ENCODE results near the gene ADIPOR2. TPM values are rescaled to one million over a fixed set of nuclear protein-coding genes. Genes with fewer than 3 reads are reported as not detected.
"Not testable (repeated sequence)": the region's sequence is repeated elsewhere in the genome, so short reads cannot be mapped to it uniquely, and the experiment has no call there.

ADIPOR2 gene
- total RNA-seq, 1 donor from 2014 or later: 43.0 TPM

DNA sequence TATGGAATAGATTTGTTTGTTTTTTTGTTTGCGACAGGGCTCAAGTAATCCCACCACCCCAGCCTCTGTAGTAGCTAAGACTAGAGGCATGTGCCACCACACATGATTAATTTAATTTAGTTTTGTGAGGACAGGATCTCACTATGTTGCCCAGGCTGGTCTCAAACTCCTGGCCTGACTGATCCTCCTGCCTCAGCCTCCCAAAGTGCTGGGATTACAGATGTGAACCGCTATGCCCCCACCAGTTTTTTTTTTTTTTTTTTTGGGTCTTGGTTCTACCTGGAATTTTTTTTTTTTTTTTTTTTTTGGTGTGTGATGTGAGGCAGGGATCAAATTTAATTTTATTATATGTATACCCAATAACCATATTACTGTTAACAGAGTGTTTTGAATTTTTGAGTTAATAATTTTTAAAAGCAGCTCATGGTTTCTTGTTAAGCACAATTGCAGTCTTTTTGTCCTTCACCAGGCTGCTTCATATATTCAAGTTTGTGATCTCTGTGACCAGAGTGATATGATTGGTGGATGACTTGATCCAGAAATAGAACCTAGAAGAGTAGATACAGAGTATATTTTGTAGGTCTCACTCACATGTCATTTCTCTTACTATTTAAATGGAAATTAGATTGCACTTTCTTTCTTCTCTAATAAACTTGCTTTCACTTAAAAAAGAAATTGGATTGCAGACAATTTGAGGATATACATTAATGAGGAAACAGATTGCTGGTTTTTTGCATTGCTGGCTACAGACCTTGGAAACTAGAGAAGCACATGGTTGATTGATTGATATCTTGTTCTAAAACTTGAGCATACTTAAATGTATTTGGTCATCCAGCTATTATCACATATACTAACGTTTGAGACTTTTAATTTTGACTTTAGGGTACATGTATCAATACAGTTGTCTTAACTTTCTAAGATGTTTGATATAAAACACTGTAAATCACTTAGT, 13.2 kb downstream of the ADIPOR2 start:
- Mint-ChIP-seq H3K27ac (no peak overlapping the region), H3K4me1 (peaks cover 45% of the 10 kb centered on the region)
- ATAC-seq (ENCODE audit: low read depth): no peak

DNA sequence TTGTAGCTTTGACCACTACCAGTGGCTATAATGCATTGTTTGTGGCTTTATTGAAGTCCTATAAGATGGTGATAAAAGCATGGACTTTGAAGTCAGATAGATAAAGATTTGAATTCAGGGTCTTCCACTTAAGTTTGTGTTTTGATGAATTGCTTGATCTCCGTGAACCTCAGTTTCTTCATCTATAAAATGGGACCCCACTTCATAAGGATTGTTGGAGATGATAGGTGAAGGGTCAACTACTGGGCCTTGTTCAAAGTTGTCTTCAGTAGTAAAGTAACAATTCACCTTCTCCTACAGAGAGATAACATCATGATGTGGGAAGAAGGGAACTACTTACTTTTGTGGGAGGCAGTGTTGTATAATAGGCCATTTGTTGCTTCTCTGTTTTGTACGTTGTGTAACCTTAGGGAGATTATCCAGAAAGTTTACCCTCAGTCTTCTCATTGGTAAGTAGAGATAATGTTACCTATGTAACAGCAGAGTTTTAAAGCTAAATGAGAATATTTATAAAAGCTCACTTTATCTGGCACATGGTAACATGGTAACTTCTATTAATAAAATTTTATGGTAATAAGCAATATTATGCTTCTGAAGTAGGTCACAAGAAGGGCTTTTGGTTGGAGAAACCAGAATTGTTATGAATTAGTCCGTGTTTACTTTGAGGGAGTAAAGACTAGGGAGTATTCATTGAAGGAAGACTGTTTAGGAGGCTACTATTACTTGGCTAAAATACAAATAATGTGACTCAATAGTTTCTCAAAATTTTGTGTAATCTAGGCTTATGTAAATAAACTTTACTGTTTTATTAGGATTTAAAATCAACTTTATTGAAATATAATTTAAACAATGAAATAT, 15.1 kb downstream of the ADIPOR2 start:
- no peaks in the 10 kb centered on the region for H3K9me3 Mint-ChIP-seq
- H3K4me1 Mint-ChIP-seq: peaks cover 52% of the 10 kb centered on the region
- TF ChIP-seq, protein P1, sequence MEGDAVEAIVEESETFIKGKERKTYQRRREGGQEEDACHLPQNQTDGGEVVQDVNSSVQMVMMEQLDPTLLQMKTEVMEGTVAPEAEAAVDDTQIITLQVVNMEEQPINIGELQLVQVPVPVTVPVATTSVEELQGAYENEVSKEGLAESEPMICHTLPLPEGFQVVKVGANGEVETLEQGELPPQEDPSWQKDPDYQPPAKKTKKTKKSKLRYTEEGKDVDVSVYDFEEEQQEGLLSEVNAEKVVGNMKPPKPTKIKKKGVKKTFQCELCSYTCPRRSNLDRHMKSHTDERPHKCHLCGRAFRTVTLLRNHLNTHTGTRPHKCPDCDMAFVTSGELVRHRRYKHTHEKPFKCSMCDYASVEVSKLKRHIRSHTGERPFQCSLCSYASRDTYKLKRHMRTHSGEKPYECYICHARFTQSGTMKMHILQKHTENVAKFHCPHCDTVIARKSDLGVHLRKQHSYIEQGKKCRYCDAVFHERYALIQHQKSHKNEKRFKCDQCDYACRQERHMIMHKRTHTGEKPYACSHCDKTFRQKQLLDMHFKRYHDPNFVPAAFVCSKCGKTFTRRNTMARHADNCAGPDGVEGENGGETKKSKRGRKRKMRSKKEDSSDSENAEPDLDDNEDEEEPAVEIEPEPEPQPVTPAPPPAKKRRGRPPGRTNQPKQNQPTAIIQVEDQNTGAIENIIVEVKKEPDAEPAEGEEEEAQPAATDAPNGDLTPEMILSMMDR (IDR thresholded peaks at IDR 0.05): no peak
- peaks cover 6% of the 10 kb centered on the region for H3K36me3 Mint-ChIP-seq (ENCODE audit: low read depth)
- POLR2A ChIA-PET: no interaction called here
- DNase-seq (no peak), ATAC-seq (ENCODE audit: low read depth) (no peak)
- no peaks in the 10 kb centered on the region for H3K27me3 Mint-ChIP-seq
- H3K27ac Mint-ChIP-seq: no peak overlapping the region
- H3K4me3 Mint-ChIP-seq: no peak overlapping the region
- CTCF ChIA-PET: no interaction called here
- intact Hi-C loops (cut with micrococcal nuclease): loop anchor here (5.0 kb wide), 1 partner anchor 36 kb away; no protein-coding TSS in a partner anchor

More for the DNA sequence above, 13.2 kb downstream of the ADIPOR2 start:
- intact Hi-C loops (cut with micrococcal nuclease): no loop called here
- Mint-ChIP-seq H3K9me3 (no peaks in the 10 kb centered on the region), H3K36me3 (ENCODE audit: low read depth) (peaks cover 6% of the 10 kb centered on the region), H3K27me3 (no peaks in the 10 kb centered on the region), H3K4me3 (no peak overlapping the region)
- no peak for DNase-seq
- CTCF ChIA-PET: no interaction called here
- TF ChIP-seq, protein P1 (IDR thresholded peaks at IDR 0.05): no peak
- POLR2A ChIA-PET: no interaction called here

DNA sequence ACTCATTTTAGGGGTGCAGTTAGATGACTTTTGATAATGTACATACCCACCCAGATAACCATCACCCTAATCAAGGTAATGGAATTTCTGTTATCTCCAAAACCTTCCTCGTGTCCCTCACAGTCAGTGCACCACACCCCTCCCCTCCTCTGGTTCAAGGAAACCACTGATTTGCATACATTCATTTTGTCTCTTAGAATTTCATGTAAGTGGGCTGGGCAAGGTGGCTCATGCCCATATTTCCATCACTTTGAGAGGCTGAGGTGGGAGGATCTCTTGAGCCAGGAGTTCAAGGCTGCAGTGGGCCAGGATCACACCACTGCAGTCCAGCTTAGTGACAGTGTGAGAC, 15.7 kb downstream of the ADIPOR2 start:
- POLR2A ChIA-PET: no interaction called here
- DNase-seq (no peak), ATAC-seq (ENCODE audit: low read depth) (no peak)
- H3K9me3 Mint-ChIP-seq: no peaks in the 10 kb centered on the region
- no peak overlapping the region for H3K4me3 Mint-ChIP-seq
- peaks cover 58% of the 10 kb centered on the region for H3K4me1 Mint-ChIP-seq
- H3K27ac Mint-ChIP-seq: no peak overlapping the region
- peaks cover 6% of the 10 kb centered on the region for H3K36me3 Mint-ChIP-seq (ENCODE audit: low read depth)
- intact Hi-C loops (cut with micrococcal nuclease): loop anchor here (5.0 kb wide), 1 partner anchor 36 kb away; no protein-coding TSS in a partner anchor
- CTCF ChIA-PET: no interaction called here
- H3K27me3 Mint-ChIP-seq: no peaks in the 10 kb centered on the region
- TF ChIP-seq, protein P1 (IDR thresholded peaks at IDR 0.05): no peak

DNA sequence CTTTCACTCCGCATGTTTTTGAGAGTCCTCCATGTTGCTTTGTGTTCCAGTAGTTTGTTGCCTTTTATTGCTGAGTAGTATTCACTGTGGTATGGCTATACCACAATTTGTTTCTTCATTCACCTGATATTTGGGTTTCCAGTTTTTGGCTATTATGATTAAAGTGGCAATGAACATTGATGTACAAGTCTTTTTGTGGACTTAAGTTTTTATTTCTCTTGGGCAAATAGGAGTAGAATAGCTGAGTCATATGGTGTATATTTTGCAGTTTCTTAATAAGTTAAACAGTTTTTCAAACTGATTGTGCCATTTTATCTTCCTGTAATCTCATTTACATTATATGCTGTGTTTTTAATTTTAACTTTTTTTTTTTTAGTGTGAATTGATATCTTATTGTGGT, 16.2 kb downstream of the ADIPOR2 start:
- H3K27ac Mint-ChIP-seq: no peak overlapping the region
- CTCF ChIA-PET: no interaction called here

DNA sequence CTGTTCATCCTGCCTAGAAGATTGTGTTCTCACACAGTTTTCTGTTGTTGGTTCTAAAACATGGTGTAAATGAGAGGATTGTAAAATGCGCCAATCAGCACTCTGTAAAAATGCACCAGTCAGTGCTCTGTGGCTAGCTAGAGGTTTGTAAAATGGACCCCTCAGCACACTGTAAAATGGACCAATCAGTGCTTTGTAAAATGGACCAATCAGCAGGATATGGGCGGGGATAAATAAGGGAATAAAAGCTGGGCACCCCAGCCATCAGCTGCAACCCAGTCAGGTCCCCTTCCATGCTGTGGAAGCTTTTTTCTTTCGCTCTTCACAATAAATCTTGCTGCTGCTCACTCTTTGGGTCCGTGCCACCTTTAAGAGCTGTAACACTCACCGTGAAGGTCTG, 19.1 kb downstream of the ADIPOR2 start:
- H3K27ac Mint-ChIP-seq; H3K27me3 Mint-ChIP-seq; H3K4me3 Mint-ChIP-seq; H3K9me3 Mint-ChIP-seq; CTCF ChIA-PET; DNase-seq; ATAC-seq (ENCODE audit: low read depth); POLR2A ChIA-PET: not testable (repeated sequence)
- intact Hi-C loops (cut with micrococcal nuclease): loop anchor here (5.0 kb wide), 1 partner anchor 32 kb away; no protein-coding TSS in a partner anchor
- Mint-ChIP-seq H3K4me1 (peaks cover 45% of the 10 kb centered on the region), H3K36me3 (ENCODE audit: low read depth) (peaks cover 24% of the 10 kb centered on the region)

More for the DNA sequence above, 16.2 kb downstream of the ADIPOR2 start:
- Mint-ChIP-seq H3K27me3 (no peaks in the 10 kb centered on the region), H3K36me3 (ENCODE audit: low read depth) (peaks cover 6% of the 10 kb centered on the region), H3K9me3 (no peaks in the 10 kb centered on the region), H3K4me1 (peaks cover 61% of the 10 kb centered on the region), H3K4me3 (peak overlapping the region; percentile 4)
- POLR2A ChIA-PET: no interaction called here
- intact Hi-C loops (cut with micrococcal nuclease): loop anchor here (5.0 kb wide), 1 partner anchor 35 kb away; no protein-coding TSS in a partner anchor
- TF ChIP-seq, protein P1 (IDR thresholded peaks at IDR 0.05): no peak
- no peak for DNase-seq
- ATAC-seq (ENCODE audit: low read depth): no peak

DNA sequence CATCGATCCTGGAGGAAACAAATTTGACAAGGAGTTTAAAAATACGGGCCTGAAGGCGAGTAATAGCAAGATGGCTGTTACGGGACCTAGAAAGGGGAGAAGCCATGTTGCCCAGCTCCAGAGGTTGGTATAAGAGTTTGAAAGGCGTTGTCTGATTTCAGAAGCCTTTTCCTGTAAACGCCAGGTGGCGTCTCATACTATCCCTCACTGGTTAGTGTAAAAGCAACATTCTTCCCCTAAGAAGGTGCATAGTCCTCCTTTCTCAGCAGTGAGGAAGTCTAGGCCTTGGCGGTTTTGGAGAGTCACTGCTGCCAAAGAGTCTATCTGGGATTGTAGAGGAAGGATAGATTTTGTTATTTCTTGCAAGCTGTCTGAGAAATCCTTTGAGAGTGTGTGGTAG, 20.0 kb downstream of the ADIPOR2 start:
- intact Hi-C loops (cut with micrococcal nuclease); H3K9me3 Mint-ChIP-seq; CTCF ChIA-PET; POLR2A ChIA-PET; H3K27ac Mint-ChIP-seq; H3K27me3 Mint-ChIP-seq; H3K4me3 Mint-ChIP-seq; ATAC-seq (ENCODE audit: low read depth); DNase-seq: not testable (repeated sequence)
- H3K36me3 Mint-ChIP-seq (ENCODE audit: low read depth): peaks cover 27% of the 10 kb centered on the region
- H3K4me1 Mint-ChIP-seq: peaks cover 44% of the 10 kb centered on the region

DNA sequence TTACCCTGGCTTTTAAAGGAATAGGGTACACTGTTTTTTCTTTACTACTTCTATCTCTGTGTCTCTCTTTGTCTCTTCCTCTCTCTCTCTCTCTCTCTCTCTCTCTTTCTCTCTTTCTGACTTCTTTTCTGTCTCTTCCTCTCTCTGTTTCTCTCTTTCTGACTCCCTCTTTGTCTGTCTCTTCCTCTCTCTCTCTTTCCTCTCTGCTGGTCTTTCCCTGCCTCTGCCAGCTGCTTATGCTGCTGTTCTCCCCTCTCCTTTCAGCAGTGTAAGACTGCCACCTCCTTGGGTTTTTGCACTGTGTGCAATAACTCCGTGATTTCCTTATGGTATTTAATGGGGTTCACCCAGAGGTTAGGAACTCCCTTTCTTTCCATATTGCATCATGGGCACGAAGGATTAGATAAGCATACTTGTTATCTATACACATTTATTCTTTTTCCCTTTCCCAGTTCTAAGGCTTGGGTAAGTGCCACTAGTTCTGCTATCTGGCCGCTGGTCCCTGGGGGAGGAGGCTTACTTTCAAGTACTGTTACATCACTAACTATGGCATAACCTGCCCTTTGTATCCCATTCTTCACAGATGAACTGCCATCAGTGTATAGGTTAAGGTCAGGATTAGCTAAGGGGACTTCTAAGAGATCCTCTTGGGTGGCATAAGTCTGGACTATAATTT, 20.8 kb downstream of the ADIPOR2 start:
- H3K27me3 Mint-ChIP-seq; intact Hi-C loops (cut with micrococcal nuclease); CTCF ChIA-PET; POLR2A ChIA-PET; H3K9me3 Mint-ChIP-seq; H3K4me3 Mint-ChIP-seq; DNase-seq; ATAC-seq (ENCODE audit: low read depth): not testable (repeated sequence)
- Mint-ChIP-seq H3K36me3 (ENCODE audit: low read depth) (peaks cover 30% of the 10 kb centered on the region), H3K4me1 (peaks cover 45% of the 10 kb centered on the region), H3K27ac (peak overlapping the region; percentile 20)

Measured in activated B cell treated with CpG ODN at 0.5 μM for 24 hours (primary cell).